GM10266 (cell line): ENCODE results near the gene CAPG.
"Not testable (repeated sequence)": the region's sequence is repeated elsewhere in the genome, so short reads cannot be mapped to it uniquely, and the experiment has no call there.

Source experiments
- DNase-seq: peaks from one replicate; pipeline ENCODE4 v3.0.0; 2012; ENCODE audit errors: extremely low spot score
- CTCF ChIP-seq: IDR thresholded peaks from 2 replicates; pipeline ENCODE4 v1.5.1; 2012; ENCODE audit warnings: mild to moderate bottlenecking, low read depth; ENCODE audit not compliant: control insufficient read depth, insufficient read depth; ENCODE audit errors: missing control alignments

Gene CAPG

GRCh38 chr2:85369500-85369899, 40.7 kb downstream of the CAPG start:
- no peak for DNase-seq

GRCh38 chr2:85368921-85369320, 41.2 kb downstream of the CAPG start:
- DNase-seq = no peak
- no peak for TF ChIP-seq CTCF

More at GRCh38 chr2:85369500-85369899, 40.7 kb downstream of the CAPG start:
- TF ChIP-seq CTCF = no peak

- no peak for TF ChIP-seq CTCF
- no peak for DNase-seq
These were observed 43.0 kb downstream of the CAPG start for GRCh38 chr2:85367180-85367579.

- DNase-seq = not testable (repeated sequence)
These were observed 47.3 kb downstream of the CAPG start for GRCh38 chr2:85362653-85363387.

GRCh38 chr2:85357736-85358135, 52.4 kb downstream of the CAPG start:
- DNase-seq = no peak

GRCh38 chr2:85356186-85356585, 54.0 kb downstream of the CAPG start:
- no peak for TF ChIP-seq CTCF
- DNase-seq = no peak

More at GRCh38 chr2:85357736-85358135, 52.4 kb downstream of the CAPG start:
- TF ChIP-seq CTCF = no peak

- no peak for DNase-seq
- no peak for TF ChIP-seq CTCF
These were observed 54.6 kb downstream of the CAPG start for GRCh38 chr2:85355521-85355920.

GRCh38 chr2:85355073-85355410, 55.1 kb downstream of the CAPG start:
- no peak for DNase-seq
- no peak for TF ChIP-seq CTCF
